Measurements from ENCODE around the gene SLC44A1.

The SLC44A1 gene

DNA sequence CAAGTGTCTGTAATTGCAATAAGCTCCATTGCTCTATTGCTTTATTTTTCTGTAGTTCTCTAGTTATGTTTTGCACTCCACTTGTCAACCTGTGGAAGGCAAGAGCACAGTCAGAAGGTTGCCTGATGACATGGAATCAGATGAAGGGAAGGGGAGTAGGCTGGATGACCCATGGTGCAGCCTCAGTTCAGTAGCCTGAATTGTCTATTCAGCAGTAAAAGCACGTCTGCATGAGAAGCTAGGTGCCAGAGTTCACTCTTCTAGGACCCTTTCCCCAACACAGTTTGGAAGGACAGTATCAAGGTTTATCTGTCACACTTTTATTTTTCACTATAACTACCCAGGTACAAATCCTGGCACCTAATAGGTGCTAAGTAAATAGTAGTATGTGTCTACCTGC lies 39.3 kb downstream of the SLC44A1 start:
- Histone ChIP-seq H3K9ac (ENCODE audit: low read length) (no peak overlapping the region), H3K27ac (ENCODE audit: low read depth, low read length, poor library complexity, severe bottlenecking) (no peak overlapping the region), H3K4me3 (ENCODE audit: low read depth, low read length, poor library complexity, severe bottlenecking) (no peak overlapping the region), H3F3A (ENCODE audit: insufficient read depth, low read length) (no peaks in the 10 kb centered on the region), H3K36me3 (ENCODE audit: insufficient read depth, low read length) (no peaks in the 10 kb centered on the region), H3K9me2 (ENCODE audit: low read depth, low read length) (no peaks in the 10 kb centered on the region), H3K27me3 (ENCODE audit: insufficient read depth, low read length) (no peaks in the 10 kb centered on the region), H3K9me3 (ENCODE audit: low read length) (no peaks in the 10 kb centered on the region), H2AFZ (ENCODE audit: low read length) (no peak overlapping the region), H3K79me2 (ENCODE audit: insufficient read depth, low read length) (peaks cover 56% of the 10 kb centered on the region), H3K4me1 (ENCODE audit: insufficient read depth, low read length, severe bottlenecking) (peaks cover 7% of the 10 kb centered on the region), H4K20me1 (ENCODE audit: insufficient read depth, low read length) (no peaks in the 10 kb centered on the region), H3K4me2 (ENCODE audit: low read length) (no peak overlapping the region)
- no peak for TF ChIP-seq EZH2 (IDR thresholded peaks at IDR 0.05; ENCODE audit: borderline replicate concordance, low read length)
- TF ChIP-seq, protein P1, sequence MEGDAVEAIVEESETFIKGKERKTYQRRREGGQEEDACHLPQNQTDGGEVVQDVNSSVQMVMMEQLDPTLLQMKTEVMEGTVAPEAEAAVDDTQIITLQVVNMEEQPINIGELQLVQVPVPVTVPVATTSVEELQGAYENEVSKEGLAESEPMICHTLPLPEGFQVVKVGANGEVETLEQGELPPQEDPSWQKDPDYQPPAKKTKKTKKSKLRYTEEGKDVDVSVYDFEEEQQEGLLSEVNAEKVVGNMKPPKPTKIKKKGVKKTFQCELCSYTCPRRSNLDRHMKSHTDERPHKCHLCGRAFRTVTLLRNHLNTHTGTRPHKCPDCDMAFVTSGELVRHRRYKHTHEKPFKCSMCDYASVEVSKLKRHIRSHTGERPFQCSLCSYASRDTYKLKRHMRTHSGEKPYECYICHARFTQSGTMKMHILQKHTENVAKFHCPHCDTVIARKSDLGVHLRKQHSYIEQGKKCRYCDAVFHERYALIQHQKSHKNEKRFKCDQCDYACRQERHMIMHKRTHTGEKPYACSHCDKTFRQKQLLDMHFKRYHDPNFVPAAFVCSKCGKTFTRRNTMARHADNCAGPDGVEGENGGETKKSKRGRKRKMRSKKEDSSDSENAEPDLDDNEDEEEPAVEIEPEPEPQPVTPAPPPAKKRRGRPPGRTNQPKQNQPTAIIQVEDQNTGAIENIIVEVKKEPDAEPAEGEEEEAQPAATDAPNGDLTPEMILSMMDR (IDR thresholded peaks at IDR 0.05; ENCODE audit: low read length) = no peak

- H3K9ac ChIP-seq (ENCODE audit: low read length) = no peak overlapping the region
- H3K9me2 ChIP-seq (ENCODE audit: low read depth, low read length) = no peaks in the 10 kb centered on the region
- no peak overlapping the region for H2AFZ ChIP-seq (ENCODE audit: low read length)
- H3K27me3 ChIP-seq (ENCODE audit: insufficient read depth, low read length) = no peaks in the 10 kb centered on the region
- TF ChIP-seq EZH2 (IDR thresholded peaks at IDR 0.05; ENCODE audit: borderline replicate concordance, low read length) = no peak
- TF ChIP-seq, protein P1 (IDR thresholded peaks at IDR 0.05; ENCODE audit: low read length) = no peak
- H3K4me3 ChIP-seq (ENCODE audit: low read depth, low read length, poor library complexity, severe bottlenecking) = no peak overlapping the region
- no peaks in the 10 kb centered on the region for H3K9me3 ChIP-seq (ENCODE audit: low read length)
- H3F3A ChIP-seq (ENCODE audit: insufficient read depth, low read length) = no peaks in the 10 kb centered on the region
- peaks cover 61% of the 10 kb centered on the region for H3K79me2 ChIP-seq (ENCODE audit: insufficient read depth, low read length)
- H3K27ac ChIP-seq (ENCODE audit: low read depth, low read length, poor library complexity, severe bottlenecking) = no peak overlapping the region
- no peaks in the 10 kb centered on the region for H3K36me3 ChIP-seq (ENCODE audit: insufficient read depth, low read length)
- peaks cover 7% of the 10 kb centered on the region for H3K4me1 ChIP-seq (ENCODE audit: insufficient read depth, low read length, severe bottlenecking)
- H4K20me1 ChIP-seq (ENCODE audit: insufficient read depth, low read length) = no peaks in the 10 kb centered on the region
- H3K4me2 ChIP-seq (ENCODE audit: low read length) = no peak overlapping the region
Measured at GRCh38 chr9:105284463-105284862, 40.0 kb downstream of the SLC44A1 start.

DNA sequence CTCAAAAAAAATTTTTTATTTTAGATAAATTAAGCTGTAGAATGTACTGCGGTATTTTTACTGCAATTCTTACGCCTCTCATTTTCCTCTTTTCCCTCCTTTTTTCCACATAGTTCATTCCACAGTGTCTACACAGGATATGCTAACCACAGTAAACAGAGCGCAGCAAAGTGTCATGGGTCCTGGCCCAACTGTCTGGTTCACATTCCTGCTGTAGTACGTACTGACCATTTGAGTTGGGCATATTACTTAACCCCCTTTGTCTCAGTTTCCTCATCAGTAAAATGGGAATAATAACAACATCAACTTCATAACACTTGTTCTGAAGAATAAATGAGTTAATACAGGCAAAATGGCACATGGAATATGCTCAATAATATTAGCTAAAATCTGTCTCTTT lies 41.6 kb downstream of the SLC44A1 start:
- no peaks in the 10 kb centered on the region for H4K20me1 ChIP-seq (ENCODE audit: insufficient read depth, low read length)
- H3K4me2 ChIP-seq (ENCODE audit: low read length) = no peak overlapping the region
- no peaks in the 10 kb centered on the region for H3F3A ChIP-seq (ENCODE audit: insufficient read depth, low read length)
- peaks cover 56% of the 10 kb centered on the region for H3K79me2 ChIP-seq (ENCODE audit: insufficient read depth, low read length)
- H3K9ac ChIP-seq (ENCODE audit: low read length) = no peak overlapping the region
- H3K27me3 ChIP-seq (ENCODE audit: insufficient read depth, low read length) = no peaks in the 10 kb centered on the region
- H3K27ac ChIP-seq (ENCODE audit: low read depth, low read length, poor library complexity, severe bottlenecking) = no peak overlapping the region
- no peaks in the 10 kb centered on the region for H3K9me2 ChIP-seq (ENCODE audit: low read depth, low read length)
- H3K4me3 ChIP-seq (ENCODE audit: low read depth, low read length, poor library complexity, severe bottlenecking) = no peak overlapping the region
- TF ChIP-seq EZH2 (IDR thresholded peaks at IDR 0.05; ENCODE audit: borderline replicate concordance, low read length) = no peak
- TF ChIP-seq, protein P1 (IDR thresholded peaks at IDR 0.05; ENCODE audit: low read length) = no peak
- H3K36me3 ChIP-seq (ENCODE audit: insufficient read depth, low read length) = no peaks in the 10 kb centered on the region
- no peak overlapping the region for H2AFZ ChIP-seq (ENCODE audit: low read length)
- H3K4me1 ChIP-seq (ENCODE audit: insufficient read depth, low read length, severe bottlenecking) = peaks cover 7% of the 10 kb centered on the region
- no peaks in the 10 kb centered on the region for H3K9me3 ChIP-seq (ENCODE audit: low read length)

Data from OCI-LY1 (cell line).